T1000 (cell line): Measurements from ENCODE around the gene SMAD2.
"Not testable (repeated sequence)": the region's sequence is repeated elsewhere in the genome, so short reads cannot be mapped to it uniquely, and the experiment has no call there.

Source experiments
- DNase-seq: peaks from one replicate; lab custom pipeline; 2025; ENCODE audit warnings: mixed read lengths; lab: John Stamatoyannopoulos, UW

The SMAD2 gene

DNA sequence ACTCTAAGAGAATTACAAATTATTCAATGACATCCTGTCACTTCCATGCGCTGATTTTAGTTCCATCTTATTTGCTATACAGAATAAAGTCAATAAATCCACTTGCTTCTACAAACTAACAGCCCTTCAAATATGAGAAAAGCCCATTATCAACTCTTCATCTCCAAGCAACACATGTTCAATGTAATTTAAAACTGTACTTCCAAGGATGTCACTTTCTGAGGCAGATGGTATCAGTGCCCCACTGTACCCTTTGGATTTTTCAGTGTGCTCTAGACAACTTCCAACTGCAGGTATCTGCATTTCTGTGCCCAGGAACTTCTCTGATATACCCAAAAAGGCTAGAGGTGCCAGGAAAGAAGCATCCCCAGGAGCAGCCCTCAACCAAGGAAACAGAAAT lies 87.6 kb downstream of the SMAD2 start:
- DNase-seq, result no peak

- no peak for DNase-seq
Measured at GRCh38 chr18:47838396-47838795, 92.1 kb downstream of the SMAD2 start.

DNA sequence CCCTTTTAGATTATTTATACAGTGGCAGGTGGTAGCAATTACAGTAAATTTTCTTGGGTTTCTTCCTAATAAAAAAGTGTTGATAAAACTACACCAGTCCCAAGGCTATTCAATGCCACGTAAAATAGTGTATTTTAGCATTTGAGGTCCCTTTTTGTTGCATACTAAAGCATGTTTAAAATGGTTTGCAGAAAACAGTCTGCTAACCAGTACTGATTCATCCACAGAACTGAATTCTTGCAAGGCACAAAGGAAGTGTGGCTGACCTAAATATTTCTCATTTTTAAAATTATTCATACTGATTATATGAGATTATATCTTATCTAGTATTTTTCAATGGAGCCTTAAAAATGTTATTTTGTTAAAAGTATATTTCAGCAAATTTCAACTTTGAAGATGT lies 98.1 kb downstream of the SMAD2 start:
- no peak for DNase-seq

GRCh38 chr18:47831351-47831750 lies 99.1 kb downstream of the SMAD2 start:
- DNase-seq, result no peak

GRCh38 chr18:47830772-47831171 lies 99.7 kb downstream of the SMAD2 start:
- DNase-seq, result no peak

DNA sequence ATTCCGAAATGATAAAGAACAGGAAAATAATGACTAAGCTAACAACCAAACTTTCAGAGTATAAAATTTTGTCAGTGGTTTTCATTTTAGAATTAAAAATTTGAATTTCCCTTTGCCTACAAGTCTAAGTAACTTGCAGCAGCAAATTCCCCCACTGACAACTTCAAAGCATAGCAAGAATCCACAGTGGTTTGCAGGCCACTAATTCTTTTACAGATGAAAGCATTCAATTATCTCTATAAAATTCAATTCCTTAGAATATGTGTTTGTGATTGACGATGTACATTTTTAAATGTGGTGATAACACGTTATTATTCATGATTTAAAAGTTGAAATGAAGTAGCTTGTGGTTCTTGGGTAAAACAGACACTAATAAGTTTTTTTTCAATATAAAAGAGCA lies 100.6 kb downstream of the SMAD2 start:
- DNase-seq, result no peak

DNA sequence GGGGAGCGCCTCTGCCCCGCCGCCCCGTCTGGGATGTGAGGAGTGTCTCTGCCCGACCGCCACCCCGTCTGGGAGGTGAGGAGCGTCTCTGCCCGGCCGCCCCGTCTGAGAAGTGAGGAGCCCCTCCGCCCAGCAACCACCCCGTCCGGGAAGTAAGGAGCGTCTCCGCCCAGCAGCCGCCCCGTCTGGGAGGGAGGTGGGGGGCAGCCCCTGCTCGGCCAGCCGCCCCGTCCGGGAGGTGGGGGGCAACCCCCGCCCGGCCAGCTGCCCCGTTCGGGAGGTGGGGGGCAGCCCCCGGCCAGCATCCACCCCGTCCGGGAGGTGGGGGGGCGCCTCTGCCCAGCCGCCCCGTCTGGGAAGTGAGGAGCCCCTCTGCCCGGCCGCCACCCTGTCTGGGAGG lies 102.4 kb downstream of the SMAD2 start:
- not testable (repeated sequence) for DNase-seq

DNA sequence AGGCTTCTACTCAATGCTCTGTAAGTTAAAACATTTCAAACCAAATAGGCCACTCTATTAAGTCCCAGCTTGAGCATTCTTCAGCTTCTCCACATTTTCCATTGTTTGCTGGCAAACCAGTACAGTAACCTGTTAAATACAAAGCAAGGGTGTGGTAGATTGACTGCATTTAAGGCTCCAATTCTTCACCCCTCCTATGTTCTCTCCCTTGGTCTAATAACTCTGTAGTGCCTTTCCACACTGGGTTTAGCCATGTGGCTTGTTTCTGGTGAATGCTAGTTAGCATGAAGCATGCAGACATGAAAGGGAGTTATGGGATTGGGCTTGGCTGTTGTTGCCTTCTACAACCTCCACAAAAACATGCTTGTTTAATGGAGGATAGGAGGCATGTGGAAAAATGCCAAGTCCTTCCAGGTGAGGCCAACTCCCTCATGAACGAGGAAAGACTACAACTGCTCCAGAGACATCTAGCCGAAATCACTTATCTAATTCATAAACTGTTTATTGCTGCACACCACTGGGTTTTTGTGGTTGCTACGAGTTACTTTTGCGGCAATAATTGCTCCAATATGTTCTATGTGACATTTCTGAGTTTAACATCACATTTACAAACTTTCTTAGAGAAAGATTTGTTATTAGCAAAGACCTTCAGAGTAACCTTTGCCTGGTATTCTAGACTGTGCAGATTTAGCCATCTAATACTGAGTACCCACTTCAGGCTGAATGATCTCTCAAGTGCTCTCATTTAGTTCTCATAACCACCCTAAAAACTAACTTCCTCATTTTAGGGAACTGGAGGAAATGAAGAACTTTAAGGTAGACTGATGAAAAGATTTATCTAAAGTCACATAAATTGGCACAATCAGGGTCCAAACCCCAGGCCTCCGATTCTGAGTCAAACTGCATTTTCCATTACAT lies 104.0 kb downstream of the SMAD2 start:
- DNase-seq, result no peak

- DNase-seq, result no peak
Measured at GRCh38 chr18:47821314-47821713, 109.1 kb downstream of the SMAD2 start.

DNA sequence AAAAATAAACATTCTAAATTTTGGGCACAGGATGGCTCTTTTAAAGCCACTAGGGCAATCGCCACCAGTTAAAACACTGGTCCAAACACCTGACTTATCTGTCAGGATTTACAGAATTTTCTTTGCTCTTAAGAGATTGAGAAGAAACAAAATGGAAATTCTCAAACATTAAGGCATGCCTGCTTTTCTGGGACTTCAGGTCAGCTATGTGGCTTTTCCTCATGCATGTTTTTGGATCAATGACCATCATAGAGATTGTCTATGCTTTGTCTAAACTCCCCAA lies 112.7 kb downstream of the SMAD2 start:
- DNase-seq, result no peak

GRCh38 chr18:47817017-47817794 lies 113.3 kb downstream of the SMAD2 start:
- no peak for DNase-seq

- no peak for DNase-seq
Measured at GRCh38 chr18:47815486-47816270, 114.8 kb downstream of the SMAD2 start.

DNA sequence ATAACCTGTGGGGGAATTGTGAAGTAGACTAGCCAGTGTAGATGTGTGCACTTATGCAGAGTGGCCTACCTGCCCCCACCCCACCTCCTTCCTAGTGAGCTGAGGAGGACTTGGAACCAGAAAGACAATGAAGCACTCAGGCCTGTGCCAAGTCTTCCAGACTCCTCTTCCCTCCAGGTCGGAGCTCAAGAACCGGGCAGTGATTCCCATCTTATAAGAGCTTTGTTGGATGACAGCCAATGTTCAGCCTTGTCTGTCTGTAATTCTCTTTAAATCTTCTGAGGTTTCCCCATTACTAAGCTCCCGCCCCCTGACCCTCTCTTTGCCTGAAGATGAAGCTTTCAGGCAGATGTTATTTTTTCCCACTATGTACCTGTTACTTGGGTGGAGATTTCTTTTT lies 121.0 kb downstream of the SMAD2 start:
- no peak for DNase-seq

- DNase-seq, result no peak
Measured at GRCh38 chr18:47802802-47803201, 127.7 kb downstream of the SMAD2 start.

DNA sequence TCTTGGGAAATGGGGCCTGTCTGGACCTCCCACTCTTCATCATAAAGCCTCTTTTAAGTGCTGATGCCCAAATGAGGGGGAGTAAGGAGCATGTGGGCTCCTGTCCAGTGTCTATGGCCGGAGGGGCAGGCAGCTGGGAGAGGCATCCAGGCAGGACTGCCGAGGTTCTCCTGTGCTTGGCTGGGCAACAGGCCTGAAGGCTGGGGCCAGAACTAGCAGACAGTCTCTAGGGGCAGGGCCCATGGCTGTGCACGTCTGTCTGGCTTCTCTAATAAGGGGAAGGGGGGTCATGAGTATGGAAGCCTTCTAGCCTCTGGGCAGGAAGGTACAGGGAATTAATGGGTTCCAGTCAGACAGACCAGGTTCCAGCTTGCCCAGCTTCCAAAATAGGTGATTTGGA lies 128.6 kb downstream of the SMAD2 start:
- DNase-seq, result no peak

DNA sequence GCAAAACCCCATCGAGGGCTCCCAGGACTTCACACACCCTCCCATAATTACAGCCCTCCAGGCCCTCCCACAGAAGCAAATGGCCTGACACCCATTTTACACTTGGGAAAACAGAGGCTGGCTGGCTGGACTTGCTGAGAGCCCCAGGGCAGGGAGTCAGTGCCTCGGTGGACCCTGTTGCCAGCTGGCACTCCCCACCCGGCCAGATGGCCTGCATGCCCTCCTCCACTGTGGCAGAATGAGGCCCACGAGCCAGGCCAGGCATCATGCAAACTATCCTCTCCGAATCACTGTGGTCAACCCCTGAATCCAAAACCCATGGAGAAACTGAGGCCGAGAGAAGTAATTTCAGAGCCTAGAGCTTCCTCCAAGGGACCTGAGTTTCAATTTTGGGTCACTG lies 129.7 kb downstream of the SMAD2 start:
- DNase-seq, result no peak

DNA sequence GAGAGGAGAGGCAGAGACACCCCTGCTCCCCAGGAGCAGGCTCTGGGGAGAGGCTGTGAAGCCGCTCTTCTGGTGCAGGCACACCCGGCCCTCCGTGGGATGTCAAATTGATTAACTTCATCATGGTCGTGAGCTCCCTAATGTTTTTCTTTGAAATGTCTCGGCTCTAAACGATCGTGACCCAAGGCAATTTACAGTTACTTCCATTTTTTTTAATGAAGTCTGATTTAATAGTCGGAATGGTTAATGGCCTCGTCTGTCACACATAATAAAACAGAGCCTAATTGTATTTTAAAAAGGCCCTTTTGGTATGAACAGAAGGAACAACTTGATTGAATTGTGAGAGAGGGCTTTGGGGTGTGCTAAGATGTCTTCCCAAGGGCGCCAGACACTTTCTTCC lies 130.2 kb downstream of the SMAD2 start:
- no peak for DNase-seq

DNA sequence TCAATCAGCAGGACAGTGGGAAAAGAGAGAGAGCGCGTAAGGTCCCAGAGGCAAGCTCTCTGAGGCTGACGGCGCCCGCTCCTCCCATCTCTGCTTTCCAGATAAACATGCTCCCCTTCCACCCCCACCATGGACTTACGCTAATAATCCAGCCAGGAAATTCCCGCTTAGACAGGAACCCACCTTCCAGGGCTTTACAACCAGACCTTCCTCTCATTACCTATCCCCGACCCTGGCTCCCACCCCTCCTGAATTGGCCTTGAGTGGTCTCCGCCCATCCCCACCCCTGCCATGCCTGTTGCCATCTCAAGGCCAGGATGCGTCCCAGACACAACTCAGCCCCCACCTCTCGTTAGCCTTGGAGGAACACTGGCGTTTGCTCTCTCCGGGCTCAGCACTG lies 131.1 kb downstream of the SMAD2 start:
- no peak for DNase-seq

DNA sequence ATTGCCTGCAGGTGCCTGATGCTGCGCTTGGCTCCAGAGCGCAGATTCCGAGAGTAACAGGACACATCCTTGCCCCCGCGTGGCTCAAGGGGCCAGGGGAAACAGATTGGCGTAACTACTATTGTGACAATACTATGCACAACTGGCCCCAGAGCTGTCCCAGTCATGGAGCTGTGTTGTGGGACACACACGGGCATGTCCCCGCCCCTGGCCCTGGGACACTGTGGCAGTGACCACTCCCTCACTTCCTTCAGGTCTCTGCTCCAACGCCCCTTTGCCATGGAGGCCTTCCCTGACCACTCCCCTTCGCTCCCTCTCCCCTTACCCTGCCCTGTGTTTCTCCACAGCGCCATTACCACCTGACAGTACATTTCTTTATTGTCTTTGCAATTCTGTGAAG lies 132.1 kb downstream of the SMAD2 start:
- no peak for DNase-seq

GRCh38 chr18:47797126-47797525 lies 133.3 kb downstream of the SMAD2 start:
- DNase-seq, result no peak

DNA sequence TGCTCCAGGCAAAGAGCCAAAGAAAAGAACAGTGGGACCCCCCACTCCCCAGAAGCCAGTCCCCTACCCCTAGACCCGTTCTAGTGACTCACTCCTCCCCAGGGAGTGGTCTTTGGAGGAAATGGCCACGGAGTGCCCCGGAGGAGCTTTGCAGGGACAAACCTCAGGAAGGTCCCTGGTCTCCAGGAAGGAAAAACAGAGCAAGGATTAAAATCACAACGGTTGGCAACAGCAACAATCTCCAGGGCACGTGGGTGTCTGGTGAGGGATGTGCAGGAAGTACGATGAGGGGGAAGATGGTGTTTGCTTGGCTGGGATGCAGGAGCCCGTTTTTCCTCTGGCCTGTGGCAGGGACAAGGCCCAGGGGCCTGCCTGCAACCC lies 135.0 kb downstream of the SMAD2 start:
- DNase-seq, result no peak

DNA sequence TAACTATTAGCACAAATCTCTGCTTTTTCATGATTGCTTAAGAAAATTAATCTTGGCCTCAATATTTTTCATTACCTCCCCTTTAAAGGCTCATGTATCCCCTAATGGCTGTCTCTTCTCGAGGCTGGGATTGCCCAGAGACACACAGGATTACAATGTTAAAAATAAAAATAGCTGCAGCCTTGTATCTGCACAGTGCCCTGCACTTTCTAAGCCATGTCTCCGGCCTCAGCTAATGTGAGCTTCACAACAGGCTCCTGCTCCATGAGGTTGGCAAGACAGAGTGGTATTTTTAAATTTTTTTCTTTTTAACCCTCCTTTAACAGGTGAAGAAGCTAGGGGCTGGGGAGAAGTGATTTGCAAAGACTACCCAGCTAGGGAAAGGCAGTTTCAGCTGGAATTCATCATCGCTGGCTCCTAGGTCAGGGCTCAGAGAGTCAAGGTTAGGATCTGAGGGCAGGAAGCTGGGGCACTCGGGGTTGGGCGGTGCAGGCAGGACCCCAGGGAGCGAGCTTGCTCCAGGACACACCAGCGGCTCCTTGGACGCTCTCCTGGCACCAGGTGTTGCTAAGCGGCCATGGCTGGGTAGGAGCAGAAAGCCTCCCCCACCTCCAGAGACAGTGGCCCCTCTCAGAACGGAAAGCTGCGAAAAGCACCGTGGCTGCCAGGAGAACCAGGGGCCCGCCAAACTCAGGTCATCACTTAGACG lies 135.6 kb downstream of the SMAD2 start:
- no peak for DNase-seq
